HEK293 (cell line): ENCODE results near the gene SURF1.

Experiments used
- CTCF ChIA-PET: fragments of 350-600 bp; formaldehyde crosslinking; extraction: SDS; loops from one replicate; lab custom pipeline; 2021; ENCODE audit warnings: antibody characterized with exemption; lab: Yijun Ruan, JAX
- POLR2A ChIA-PET: fragments of 300-600 bp; formaldehyde crosslinking; extraction: SDS; loops from one replicate; lab custom pipeline; 2020; ENCODE audit warnings: antibody characterized with exemption, inconsistent platforms; lab: Yijun Ruan, JAX
- H3K27ac ChIP-seq: fragments of 200-500 bp; sonication (Bioruptor generic); 2 replicates; pipeline ENCODE4 v1.5.1; 2014; ENCODE audit warnings: low read depth, low read length, control low read depth, inconsistent platforms; ENCODE audit errors: extremely low read depth
- H3K36me3 ChIP-seq, 2 experiments: fragments of 200-500 bp in 1 of 2; sonication (Bioruptor generic) in 1 of 2; 1 replicate in 1 of 2; 2 replicates in 1 of 2; pipeline ENCODE4 v1.5.1; 2014 to 2017; ENCODE audit warnings: inconsistent platforms in 2 of 2, low read length in 2 of 2; ENCODE audit not compliant: control insufficient read depth in 2 of 2, insufficient read depth in 1 of 2
- H3K4me1 ChIP-seq: fragments of 200-500 bp; sonication (Bioruptor generic); 2 replicates; pipeline ENCODE4 v1.5.1; 2014; ENCODE audit warnings: mild to moderate bottlenecking, low read length, inconsistent platforms; ENCODE audit not compliant: control insufficient read depth, insufficient read depth
- H3K4me3 ChIP-seq: 2 replicates; pipeline ENCODE4 v1.5.1; 2011; ENCODE audit warnings: low read depth, mild to moderate bottlenecking, control low read depth, low read length, moderate library complexity
- H3K9me3 ChIP-seq: fragments of 200-500 bp; sonication (Bioruptor generic); 2 replicates; pipeline ENCODE4 v1.5.1; 2014; ENCODE audit warnings: low read depth, low read length, inconsistent platforms; ENCODE audit not compliant: control insufficient read depth, insufficient read depth
- GLI4 ChIP-seq: fragments of 450-650 bp; formaldehyde crosslinking; IDR thresholded peaks from 2 replicates; pipeline ENCODE4 v1.5.1; 2016; ENCODE audit warnings: missing biosample characterization, missing genetic modification characterization
- GLIS1 ChIP-seq: fragments of 450-650 bp; formaldehyde crosslinking; IDR thresholded peaks from 2 replicates; pipeline ENCODE4 v1.5.1; 2016; ENCODE audit warnings: missing biosample characterization, missing genetic modification characterization
- HOXC10 ChIP-seq: sonication (generic); formaldehyde crosslinking; IDR thresholded peaks from 2 replicates; pipeline ENCODE4 v1.8.1; 2023; ENCODE audit warnings: mild to moderate bottlenecking, missing genetic modification reagents
- IKZF3 ChIP-seq: fragments of 450-650 bp; IDR thresholded peaks from 2 replicates; pipeline ENCODE4 v1.5.0; 2018; ENCODE audit warnings: missing biosample characterization, mild to moderate bottlenecking, missing genetic modification characterization, moderate library complexity
- MZF1 ChIP-seq: fragments of 450-650 bp; formaldehyde crosslinking; IDR thresholded peaks from 2 replicates; pipeline ENCODE4 v1.5.1; 2017; ENCODE audit warnings: missing biosample characterization, missing genetic modification characterization, borderline replicate concordance
- SALL2 ChIP-seq: fragments of 450-650 bp; formaldehyde crosslinking; IDR thresholded peaks from 2 replicates; pipeline ENCODE4 v1.5.0; 2017; ENCODE audit warnings: missing biosample characterization, mild to moderate bottlenecking, missing genetic modification characterization, borderline replicate concordance
- SP3 ChIP-seq: fragments of 450-650 bp; formaldehyde crosslinking; IDR thresholded peaks from 2 replicates; pipeline ENCODE4 v1.5.1; 2016; ENCODE audit warnings: missing biosample characterization, missing genetic modification characterization
- TSHZ1 ChIP-seq: fragments of 450-650 bp; formaldehyde crosslinking; IDR thresholded peaks from 2 replicates; pipeline ENCODE4 v1.5.1; 2016; ENCODE audit warnings: missing biosample characterization, missing genetic modification characterization, borderline replicate concordance
- ZFP69B ChIP-seq: fragments of 450-650 bp; formaldehyde crosslinking; IDR thresholded peaks from 2 replicates; pipeline ENCODE4 v1.5.1; 2016; ENCODE audit warnings: missing biosample characterization, missing genetic modification characterization
- ZNF121 ChIP-seq: fragments of 450-650 bp; formaldehyde crosslinking; IDR thresholded peaks from 2 replicates; pipeline ENCODE4 v1.5.1; 2016; ENCODE audit warnings: missing biosample characterization, missing genetic modification characterization
- ZNF133 ChIP-seq: fragments of 450-650 bp; formaldehyde crosslinking; IDR thresholded peaks from 2 replicates; pipeline ENCODE4 v1.5.1; 2016; ENCODE audit warnings: missing biosample characterization, missing genetic modification characterization
- ZNF138 ChIP-seq: fragments of 450-650 bp; formaldehyde crosslinking; IDR thresholded peaks from 2 replicates; pipeline ENCODE4 v1.5.1; 2016; ENCODE audit warnings: missing biosample characterization, missing genetic modification characterization, borderline replicate concordance
- ZNF175 ChIP-seq: fragments of 450-650 bp; formaldehyde crosslinking; IDR thresholded peaks from 2 replicates; pipeline ENCODE4 v1.5.1; 2016; ENCODE audit warnings: missing biosample characterization, missing genetic modification characterization
- ZNF23 ChIP-seq: fragments of 450-650 bp; formaldehyde crosslinking; IDR thresholded peaks from 2 replicates; pipeline ENCODE4 v1.5.1; 2016; ENCODE audit warnings: missing biosample characterization, missing genetic modification characterization, borderline replicate concordance
- ZNF366 ChIP-seq: fragments of 450-650 bp; formaldehyde crosslinking; conservative IDR thresholded peaks from 2 replicates; pipeline ENCODE4 v1.5.1; 2016; ENCODE audit warnings: missing biosample characterization, missing genetic modification characterization
- ZNF501 ChIP-seq: fragments of 450-650 bp; formaldehyde crosslinking; IDR thresholded peaks from 2 replicates; pipeline ENCODE4 v1.5.1; 2016; ENCODE audit warnings: missing biosample characterization, missing genetic modification characterization
- ZNF513 ChIP-seq: fragments of 450-650 bp; IDR thresholded peaks from 2 replicates; pipeline ENCODE4 v1.5.1; 2018; ENCODE audit warnings: missing biosample characterization, missing genetic modification characterization
- ZNF521 ChIP-seq: fragments of 450-650 bp; formaldehyde crosslinking; IDR thresholded peaks from 2 replicates; pipeline ENCODE4 v1.5.1; 2017; ENCODE audit warnings: missing biosample characterization, mild to moderate bottlenecking, missing genetic modification characterization
- ZNF555 ChIP-seq: fragments of 450-650 bp; formaldehyde crosslinking; conservative IDR thresholded peaks from 2 replicates; pipeline ENCODE4 v1.5.1; 2017; ENCODE audit warnings: missing biosample characterization, mild to moderate bottlenecking, missing genetic modification characterization, inconsistent platforms
- ZNF596 ChIP-seq: fragments of 450-650 bp; IDR thresholded peaks from 2 replicates; pipeline ENCODE4 v1.5.0; 2018; ENCODE audit warnings: missing biosample characterization, mild to moderate bottlenecking, missing genetic modification characterization, moderate library complexity
- ZNF621 ChIP-seq: fragments of 450-650 bp; formaldehyde crosslinking; IDR thresholded peaks from 2 replicates; pipeline ENCODE4 v1.5.1; 2017; ENCODE audit warnings: missing biosample characterization, missing genetic modification characterization
- ZNF629 ChIP-seq: fragments of 450-650 bp; formaldehyde crosslinking; IDR thresholded peaks from 2 replicates; pipeline ENCODE4 v1.5.1; 2017; ENCODE audit warnings: missing biosample characterization, missing genetic modification characterization
- ZNF658 ChIP-seq: fragments of 450-650 bp; formaldehyde crosslinking; IDR thresholded peaks from 2 replicates; pipeline ENCODE4; 2016; ENCODE audit warnings: missing biosample characterization, missing genetic modification characterization
- ZNF701 ChIP-seq: fragments of 450-650 bp; formaldehyde crosslinking; IDR thresholded peaks from 2 replicates; pipeline ENCODE4 v1.5.1; 2016; ENCODE audit warnings: missing biosample characterization, missing genetic modification characterization
- ZNF792 ChIP-seq: fragments of 450-650 bp; formaldehyde crosslinking; IDR thresholded peaks from 2 replicates; pipeline ENCODE4 v1.5.1; 2016; ENCODE audit warnings: missing biosample characterization, missing genetic modification characterization
- ZXDB ChIP-seq: fragments of 450-650 bp; formaldehyde crosslinking; IDR thresholded peaks from 2 replicates; pipeline ENCODE4 v1.5.1; 2016; ENCODE audit warnings: missing biosample characterization, missing genetic modification characterization
- TF ChIP-seq, protein P1 (sequence below): fragments of 450-650 bp; formaldehyde crosslinking; conservative IDR thresholded peaks from 2 replicates; pipeline ENCODE4 v1.5.1; 2016; ENCODE audit warnings: low read depth, missing biosample characterization, missing genetic modification characterization
- TF ChIP-seq, protein P2 (sequence below): fragments of 450-650 bp; formaldehyde crosslinking; IDR thresholded peaks from 2 replicates; pipeline ENCODE4 v1.5.1; 2016; ENCODE audit warnings: missing biosample characterization, missing genetic modification characterization

SURF1 gene

DNA sequence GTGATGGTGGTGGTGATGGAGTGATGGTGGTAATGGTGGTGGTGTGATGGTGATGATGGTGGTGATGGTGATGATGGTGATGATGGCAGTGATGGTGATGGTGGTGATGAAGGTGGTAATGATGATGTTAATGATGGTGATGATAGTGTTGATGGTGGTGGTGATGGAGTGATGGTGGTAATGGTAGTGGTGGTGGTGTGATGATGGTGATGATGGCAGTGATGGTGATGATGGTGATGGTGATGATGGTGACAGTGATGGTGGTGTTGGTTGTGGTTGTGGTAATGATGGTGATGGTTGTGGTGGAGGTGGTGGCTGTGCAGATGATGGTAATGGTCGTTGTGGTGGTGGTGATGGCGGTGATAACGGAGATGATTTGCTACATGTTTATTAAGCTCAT is 27.2 kb upstream of the SURF1 start (continued):
- TF ChIP-seq ZNF175 (tag by site-specific recombination), result peak; percentile 92; the same call in 1 of the 2 replicates
- no peak for TF ChIP-seq ZNF501 (tag by site-specific recombination)
- TF ChIP-seq ZXDB (tag by site-specific recombination), result no peak
- TF ChIP-seq ZNF133 (tag by site-specific recombination), result peak; percentile 30; the same call in 1 of the 2 replicates
- no peak for TF ChIP-seq IKZF3 (tag by site-specific recombination)
- no peak for TF ChIP-seq ZFP69B (tag by site-specific recombination)
- peak; percentile 82; the same call in 1 of the 2 replicates for TF ChIP-seq SALL2 (tag by site-specific recombination)
- no peak for TF ChIP-seq ZNF555 (tag by site-specific recombination)
- TF ChIP-seq ZNF596 (tag by site-specific recombination), result no peak
- TF ChIP-seq ZNF366 (tag by site-specific recombination), result peak; percentile 72
- peak; percentile 81; the same call in 1 of the 2 replicates for TF ChIP-seq ZNF521 (tag by site-specific recombination)

- no peaks in the 10 kb centered on the region for H3K9me3 ChIP-seq
- POLR2A ChIA-PET, result no interaction called here
- TF ChIP-seq GLIS1 (tag by site-specific recombination) (no peak), MZF1 (no peak), GLI4 (tag by site-specific recombination) (0 out of 2 replicates have a peak, but pooled peaks have one; percentile 15), ZNF138 (tag by site-specific recombination) (no peak), ZNF792 (0 out of 2 replicates have a peak, but pooled peaks have one; percentile 34), ZNF629 (tag by site-specific recombination) (no peak), ZNF23 (tag by site-specific recombination) (no peak), ZNF121 (tag by site-specific recombination) (no peak), ZNF701 (tag by site-specific recombination) (no peak), ZNF658 (0 out of 2 replicates have a peak, but pooled peaks have one; percentile 58), HOXC10 (CRISPR knock-in tag) (no peak), SP3 (no peak), ZNF621 (tag by site-specific recombination) (peak; percentile 59; the same call in 1 of the 2 replicates), TSHZ1 (tag by site-specific recombination) (no peak), ZNF513 (peak; percentile 88)
- TF ChIP-seq, protein P1, sequence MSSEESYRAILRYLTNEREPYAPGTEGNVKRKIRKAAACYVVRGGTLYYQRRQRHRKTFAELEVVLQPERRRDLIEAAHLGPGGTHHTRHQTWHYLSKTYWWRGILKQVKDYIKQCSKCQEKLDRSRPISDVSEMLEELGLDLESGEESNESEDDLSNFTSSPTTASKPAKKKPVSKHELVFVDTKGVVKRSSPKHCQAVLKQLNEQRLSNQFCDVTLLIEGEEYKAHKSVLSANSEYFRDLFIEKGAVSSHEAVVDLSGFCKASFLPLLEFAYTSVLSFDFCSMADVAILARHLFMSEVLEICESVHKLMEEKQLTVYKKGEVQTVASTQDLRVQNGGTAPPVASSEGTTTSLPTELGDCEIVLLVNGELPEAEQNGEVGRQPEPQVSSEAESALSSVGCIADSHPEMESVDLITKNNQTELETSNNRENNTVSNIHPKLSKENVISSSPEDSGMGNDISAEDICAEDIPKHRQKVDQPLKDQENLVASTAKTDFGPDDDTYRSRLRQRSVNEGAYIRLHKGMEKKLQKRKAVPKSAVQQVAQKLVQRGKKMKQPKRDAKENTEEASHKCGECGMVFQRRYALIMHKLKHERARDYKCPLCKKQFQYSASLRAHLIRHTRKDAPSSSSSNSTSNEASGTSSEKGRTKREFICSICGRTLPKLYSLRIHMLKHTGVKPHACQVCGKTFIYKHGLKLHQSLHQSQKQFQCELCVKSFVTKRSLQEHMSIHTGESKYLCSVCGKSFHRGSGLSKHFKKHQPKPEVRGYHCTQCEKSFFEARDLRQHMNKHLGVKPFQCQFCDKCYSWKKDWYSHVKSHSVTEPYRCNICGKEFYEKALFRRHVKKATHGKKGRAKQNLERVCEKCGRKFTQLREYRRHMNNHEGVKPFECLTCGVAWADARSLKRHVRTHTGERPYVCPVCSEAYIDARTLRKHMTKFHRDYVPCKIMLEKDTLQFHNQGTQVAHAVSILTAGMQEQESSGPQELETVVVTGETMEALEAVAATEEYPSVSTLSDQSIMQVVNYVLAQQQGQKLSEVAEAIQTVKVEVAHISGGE, result no peak
- TF ChIP-seq, protein P2, sequence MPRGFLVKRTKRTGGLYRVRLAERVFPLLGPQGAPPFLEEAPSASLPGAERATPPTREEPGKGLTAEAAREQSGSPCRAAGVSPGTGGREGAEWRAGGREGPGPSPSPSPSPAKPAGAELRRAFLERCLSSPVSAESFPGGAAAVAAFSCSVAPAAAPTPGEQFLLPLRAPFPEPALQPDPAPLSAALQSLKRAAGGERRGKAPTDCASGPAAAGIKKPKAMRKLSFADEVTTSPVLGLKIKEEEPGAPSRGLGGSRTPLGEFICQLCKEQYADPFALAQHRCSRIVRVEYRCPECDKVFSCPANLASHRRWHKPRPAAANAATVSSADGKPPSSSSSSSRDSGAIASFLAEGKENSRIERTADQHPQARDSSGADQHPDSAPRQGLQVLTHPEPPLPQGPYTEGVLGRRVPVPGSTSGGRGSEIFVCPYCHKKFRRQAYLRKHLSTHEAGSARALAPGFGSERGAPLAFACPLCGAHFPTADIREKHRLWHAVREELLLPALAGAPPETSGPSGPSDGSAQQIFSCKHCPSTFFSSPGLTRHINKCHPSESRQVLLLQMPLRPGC (tag by site-specific recombination), result no peak
These were observed 26.3 kb upstream of the SURF1 start for GRCh38 chr9:133382507-133383141.

More at GRCh38 chr9:133382507-133383141, 26.3 kb upstream of the SURF1 start:
- Histone ChIP-seq H3K4me1 (peaks cover 5% of the 10 kb centered on the region), H3K4me3 (no peak overlapping the region), H3K27ac (no peak overlapping the region), H3K36me3 (no peaks in the 10 kb centered on the region)
- CTCF ChIA-PET, result no interaction called here
